GM12878 (cell line): ENCODE measurements around the gene C12orf60. TPM values are rescaled to one million over a fixed set of nuclear protein-coding genes. Genes with fewer than 3 reads are reported as not detected.

Source experiments
- MXI1 ChIP-seq: fragments of 150-350 bp; IDR thresholded peaks from 2 replicates; pipeline ENCODE4 v1.6.1; 2011; ENCODE audit warnings: low read depth, mild to moderate bottlenecking, inconsistent platforms, low read length, improper control_type of control experiment
- RB1 ChIP-seq: fragments of 450-650 bp; formaldehyde crosslinking; IDR thresholded peaks from 2 replicates; pipeline ENCODE4 v1.6.1; 2017; ENCODE audit warnings: mild to moderate bottlenecking, borderline replicate concordance
- RELA ChIP-seq: fragments of 450-650 bp; IDR thresholded peaks from 2 replicates; pipeline ENCODE4 v1.8.0; 2014; ENCODE audit warnings: borderline replicate concordance; ENCODE audit not compliant: partially characterized antibody
- SP1 ChIP-seq: IDR thresholded peaks from one replicate; pipeline ENCODE4 v1.6.1; 2011; ENCODE audit warnings: low read depth, low read length
- YY1 ChIP-seq: IDR thresholded peaks from 2 replicates; pipeline ENCODE4 v1.6.1; 2011; ENCODE audit warnings: low read depth, mild to moderate bottlenecking, low read length
- polyA plus RNA-seq, 11 experiments: library from polyadenylated mRNA; depleted of rRNA in 4 of 11; unstranded in 6 of 11; stranded (reverse) in 5 of 11; fragments of >200 nt; fragmentation: Nextera tagmentation in 4 of 11; fragmentation: Illumina TruSeq in 1 of 11; extraction: Ambion mirVana in 4 of 11; extraction: Trizol in 1 of 11; gene quantifications; 1 replicate in 1 of 11; 2 replicates in 10 of 11; pipeline versions ENCODE4 v1.2.1 to v1.2.3, GENCODE V29; 2011 to 2016; ENCODE audit warnings: inconsistent platforms in 2 of 11, missing spikeins in 2 of 11, low read depth in 1 of 11
- total RNA-seq, 4 experiments: library from RNA; depleted of rRNA in 3 of 4; stranded (reverse); fragments of >200 nt in 3 of 4; fragmentation: Illumina TruSeq in 1 of 4; extraction: Trizol in 1 of 4; gene quantifications; 2 replicates each; pipeline versions ENCODE4 v1.2.1 to v1.2.3, GENCODE V29; 2013 to 2021
- TF ChIP-seq, protein P1 (sequence below): fragments of 150-350 bp; IDR thresholded peaks from 2 replicates; pipeline ENCODE4 v1.6.1; 2016; ENCODE audit warnings: low read depth, low read length
- TF ChIP-seq, protein P2 (sequence below): IDR thresholded peaks from 2 replicates; pipeline ENCODE4 v1.6.1; 2012; ENCODE audit warnings: low read depth, low read length, improper control_type of control experiment
- TF ChIP-seq, protein P3 (sequence below): IDR thresholded peaks from 2 replicates; pipeline ENCODE4 v1.6.1; 2012; ENCODE audit warnings: low read depth, low read length, improper control_type of control experiment

The C12orf60 gene
- total and polyA plus RNA-seq, 10 of the 15 experiments (the other 5 are each of a cell fraction or from before 2014, with no cell fraction given), result 1.8 to 7.2 (median 3.2) TPM

- TF ChIP-seq, protein P1, sequence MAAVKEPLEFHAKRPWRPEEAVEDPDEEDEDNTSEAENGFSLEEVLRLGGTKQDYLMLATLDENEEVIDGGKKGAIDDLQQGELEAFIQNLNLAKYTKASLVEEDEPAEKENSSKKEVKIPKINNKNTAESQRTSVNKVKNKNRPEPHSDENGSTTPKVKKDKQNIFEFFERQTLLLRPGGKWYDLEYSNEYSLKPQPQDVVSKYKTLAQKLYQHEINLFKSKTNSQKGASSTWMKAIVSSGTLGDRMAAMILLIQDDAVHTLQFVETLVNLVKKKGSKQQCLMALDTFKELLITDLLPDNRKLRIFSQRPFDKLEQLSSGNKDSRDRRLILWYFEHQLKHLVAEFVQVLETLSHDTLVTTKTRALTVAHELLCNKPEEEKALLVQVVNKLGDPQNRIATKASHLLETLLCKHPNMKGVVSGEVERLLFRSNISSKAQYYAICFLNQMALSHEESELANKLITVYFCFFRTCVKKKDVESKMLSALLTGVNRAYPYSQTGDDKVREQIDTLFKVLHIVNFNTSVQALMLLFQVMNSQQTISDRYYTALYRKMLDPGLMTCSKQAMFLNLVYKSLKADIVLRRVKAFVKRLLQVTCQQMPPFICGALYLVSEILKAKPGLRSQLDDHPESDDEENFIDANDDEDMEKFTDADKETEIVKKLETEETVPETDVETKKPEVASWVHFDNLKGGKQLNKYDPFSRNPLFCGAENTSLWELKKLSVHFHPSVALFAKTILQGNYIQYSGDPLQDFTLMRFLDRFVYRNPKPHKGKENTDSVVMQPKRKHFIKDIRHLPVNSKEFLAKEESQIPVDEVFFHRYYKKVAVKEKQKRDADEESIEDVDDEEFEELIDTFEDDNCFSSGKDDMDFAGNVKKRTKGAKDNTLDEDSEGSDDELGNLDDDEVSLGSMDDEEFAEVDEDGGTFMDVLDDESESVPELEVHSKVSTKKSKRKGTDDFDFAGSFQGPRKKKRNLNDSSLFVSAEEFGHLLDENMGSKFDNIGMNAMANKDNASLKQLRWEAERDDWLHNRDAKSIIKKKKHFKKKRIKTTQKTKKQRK, result no peak
- no peak for TF ChIP-seq RELA
- TF ChIP-seq, protein P2, sequence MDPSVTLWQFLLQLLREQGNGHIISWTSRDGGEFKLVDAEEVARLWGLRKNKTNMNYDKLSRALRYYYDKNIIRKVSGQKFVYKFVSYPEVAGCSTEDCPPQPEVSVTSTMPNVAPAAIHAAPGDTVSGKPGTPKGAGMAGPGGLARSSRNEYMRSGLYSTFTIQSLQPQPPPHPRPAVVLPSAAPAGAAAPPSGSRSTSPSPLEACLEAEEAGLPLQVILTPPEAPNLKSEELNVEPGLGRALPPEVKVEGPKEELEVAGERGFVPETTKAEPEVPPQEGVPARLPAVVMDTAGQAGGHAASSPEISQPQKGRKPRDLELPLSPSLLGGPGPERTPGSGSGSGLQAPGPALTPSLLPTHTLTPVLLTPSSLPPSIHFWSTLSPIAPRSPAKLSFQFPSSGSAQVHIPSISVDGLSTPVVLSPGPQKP, result no peak
- TF ChIP-seq YY1, result no peak
- no peak for TF ChIP-seq MXI1
- no peak for TF ChIP-seq RB1
- TF ChIP-seq, protein P3, sequence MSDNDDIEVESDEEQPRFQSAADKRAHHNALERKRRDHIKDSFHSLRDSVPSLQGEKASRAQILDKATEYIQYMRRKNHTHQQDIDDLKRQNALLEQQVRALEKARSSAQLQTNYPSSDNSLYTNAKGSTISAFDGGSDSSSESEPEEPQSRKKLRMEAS, result no peak
- TF ChIP-seq SP1, result no peak
These were observed 50.5 kb downstream of the C12orf60 start (continued) for GRCh38 chr12:14853961-14854360.
